GM18951 (cell line): ENCODE results near the gene KIAA1328.

Experiments
- POLR2A ChIP-seq: IDR thresholded peaks from 4 replicates; pipeline ENCODE4 v1.6.1; 2011; ENCODE audit warnings: mild to moderate bottlenecking; ENCODE audit not compliant: insufficient read length, insufficient read depth; ENCODE audit errors: extremely low read depth
- in situ Hi-C: fragments of 300-500 bp; cut with MboI; formaldehyde crosslinking; loops from one replicate; pipeline ENCODE4 v1.12.0; 2022; ENCODE audit warnings: low sequenced_read_pairs, mixed read lengths, inconsistent platforms; ENCODE audit not compliant: unreplicated experiment

The KIAA1328 gene

DNA sequence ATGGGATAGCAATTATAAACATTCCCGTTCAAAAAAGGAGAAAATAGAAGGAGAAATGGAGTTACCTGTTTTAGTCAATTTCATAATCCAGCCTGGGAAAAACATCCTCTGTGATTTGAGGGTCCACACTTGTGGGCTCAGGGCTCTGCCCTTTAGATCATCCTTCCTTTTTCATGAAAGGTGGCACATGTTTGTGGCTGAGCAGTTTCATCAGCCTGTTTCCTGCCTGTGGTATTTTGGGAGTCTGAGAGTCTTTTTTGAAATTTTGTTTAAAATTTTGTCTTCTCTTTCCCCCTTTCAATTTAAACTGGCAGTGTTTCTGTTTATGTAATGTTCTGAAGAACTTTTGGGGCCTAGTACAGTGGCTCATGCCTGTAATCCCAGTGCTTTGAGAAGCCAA is 84.0 kb downstream of the KIAA1328 start:
- no peak for TF ChIP-seq POLR2A
- in situ Hi-C loops = no loop called here

DNA sequence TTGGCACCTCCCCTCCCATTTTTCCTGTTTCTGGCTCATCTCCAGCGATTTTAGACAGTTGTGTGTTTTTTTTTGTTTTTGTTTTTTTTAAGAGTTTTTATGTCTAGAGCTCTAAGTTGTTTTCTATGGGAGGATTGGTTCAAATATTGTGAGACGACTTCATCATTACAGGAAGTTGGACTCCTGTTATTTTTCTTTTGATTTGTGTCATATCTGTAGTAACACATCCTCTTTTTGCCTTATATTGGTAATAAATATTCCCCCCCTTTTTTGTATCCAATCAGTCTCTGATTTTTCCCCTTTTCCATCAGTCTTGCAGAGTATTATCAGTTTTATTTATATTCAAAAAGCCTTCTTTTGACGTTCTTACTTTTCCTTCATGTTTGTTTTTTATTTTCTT is 89.0 kb downstream of the KIAA1328 start:
- TF ChIP-seq POLR2A = no peak
- in situ Hi-C loops = no loop called here

DNA sequence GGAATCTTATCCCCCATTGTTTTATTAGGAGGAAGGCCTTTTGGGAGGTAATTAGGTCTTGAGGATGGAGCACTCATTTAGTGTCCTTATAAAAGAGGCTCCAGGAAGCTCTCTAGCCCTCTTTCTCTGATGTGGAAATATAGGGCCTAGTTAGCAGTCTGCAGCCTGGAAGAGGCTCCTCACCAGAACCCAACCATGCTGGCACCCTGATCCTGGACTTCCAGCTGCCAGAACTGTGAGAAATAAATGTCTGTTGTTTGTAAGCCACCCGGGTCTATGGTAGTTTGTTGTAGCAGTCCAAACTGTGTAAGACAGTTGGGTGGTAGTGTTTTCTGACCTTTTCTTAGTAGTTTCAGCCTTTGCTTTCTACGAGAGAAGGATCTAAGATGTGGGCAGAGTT is 100.7 kb downstream of the KIAA1328 start:
- TF ChIP-seq POLR2A = no peak
- in situ Hi-C loops = no loop called here

DNA sequence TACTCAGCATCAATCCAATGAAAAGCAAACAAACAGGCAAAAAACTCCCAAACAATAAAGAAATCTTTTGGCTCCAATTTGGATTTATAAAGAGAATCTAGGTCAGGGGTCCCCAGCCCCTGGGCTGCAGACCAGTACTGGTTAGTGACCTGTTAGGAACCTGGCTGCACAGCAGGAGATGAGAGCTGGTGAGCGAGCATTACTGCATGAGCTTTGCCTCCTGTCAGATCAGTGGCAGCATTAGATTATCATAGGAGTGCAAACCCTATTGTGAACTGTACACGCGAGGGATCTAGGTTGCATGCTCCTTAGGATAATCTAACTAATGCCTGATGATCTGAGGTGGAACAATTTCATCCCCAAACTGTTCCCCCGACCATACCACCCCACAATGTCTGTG is 102.2 kb downstream of the KIAA1328 start:
- in situ Hi-C loops = no loop called here

DNA sequence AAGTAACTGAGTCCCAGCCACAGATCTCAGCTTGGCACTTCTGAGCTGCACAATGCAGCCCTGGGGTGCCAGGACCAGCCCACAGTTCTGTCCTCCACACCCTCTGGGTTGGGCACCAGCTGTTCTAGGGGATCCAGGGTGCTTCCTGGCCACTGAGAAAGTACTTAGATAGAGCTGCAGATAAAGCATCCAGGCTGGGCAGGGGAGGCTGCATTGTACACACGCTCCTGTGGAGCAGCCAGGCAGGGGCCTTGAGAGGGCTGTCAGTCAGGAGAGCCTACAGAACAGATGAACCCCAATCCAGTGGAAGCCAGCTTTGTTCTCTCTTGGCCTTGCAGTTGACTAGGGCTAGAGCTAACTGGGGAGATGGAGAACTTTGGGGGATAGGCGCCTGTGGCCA is 104.6 kb downstream of the KIAA1328 start:
- in situ Hi-C loops = no loop called here
- TF ChIP-seq POLR2A = no peak

More for the DNA sequence above, 102.2 kb downstream of the KIAA1328 start:
- TF ChIP-seq POLR2A = no peak

DNA sequence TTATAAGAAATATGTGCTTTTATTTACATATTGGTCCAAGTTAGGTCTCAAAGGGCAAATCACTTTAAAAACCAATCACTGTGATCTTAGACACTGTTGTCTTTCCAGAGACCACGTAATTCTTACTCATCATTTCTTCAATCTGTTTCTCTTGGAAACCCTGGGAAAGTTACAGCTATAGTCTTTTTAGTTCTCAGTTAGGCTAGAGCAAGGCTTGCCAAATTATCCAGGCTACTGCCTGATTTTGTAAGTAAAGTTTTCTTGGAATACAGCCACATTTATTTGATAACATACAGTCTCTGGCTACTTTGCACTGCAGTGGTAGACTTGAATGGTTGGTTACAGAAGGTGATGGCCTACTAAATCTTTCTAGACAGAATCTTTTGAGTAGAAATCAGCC is 106.0 kb downstream of the KIAA1328 start:
- no peak for TF ChIP-seq POLR2A
- in situ Hi-C loops = no loop called here

DNA sequence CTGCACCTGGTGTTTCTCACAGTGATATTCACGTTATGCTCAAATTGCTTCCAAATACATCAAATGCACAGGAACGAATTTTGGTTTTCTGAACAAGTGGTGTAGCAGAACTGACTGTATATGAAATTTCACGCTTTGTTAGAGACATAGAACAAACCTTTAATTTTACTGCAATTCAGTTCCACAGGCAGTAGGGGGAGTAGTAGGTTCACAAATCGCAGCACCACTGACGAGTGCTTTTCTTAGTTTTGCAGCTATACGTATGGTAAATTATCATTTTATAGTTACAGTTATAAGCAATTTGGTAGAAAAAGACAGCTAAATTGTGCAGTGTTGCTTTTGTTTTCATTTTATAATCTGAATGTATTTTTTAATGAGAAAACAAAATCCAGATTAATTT is 113.3 kb downstream of the KIAA1328 start:
- TF ChIP-seq POLR2A = no peak
- in situ Hi-C loops = no loop called here

DNA sequence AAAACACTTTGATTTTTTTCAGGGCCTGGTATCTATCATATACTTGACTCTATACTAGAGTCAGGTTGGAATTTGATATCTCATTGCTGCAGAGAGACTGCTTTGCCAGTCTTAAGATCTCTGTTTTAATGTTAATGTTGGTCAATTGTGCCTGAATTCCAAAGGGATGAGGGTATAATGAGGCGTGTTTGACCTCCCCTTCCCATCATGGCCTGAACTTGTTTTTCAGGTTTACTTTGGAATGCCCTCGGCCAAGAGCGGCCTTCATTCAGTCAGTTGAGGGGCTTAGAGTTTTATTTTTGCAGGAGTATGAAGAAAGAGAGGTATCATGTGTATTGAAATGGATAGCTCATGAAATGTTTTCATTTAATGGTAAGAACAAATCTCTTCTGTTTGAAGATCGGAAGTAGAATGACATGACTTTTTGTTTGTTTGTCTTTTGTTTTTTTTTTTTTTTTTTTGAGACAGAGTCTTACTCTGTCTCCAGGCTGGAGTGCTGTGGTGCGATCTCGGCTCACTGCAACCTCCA is 119.0 kb downstream of the KIAA1328 start:
- TF ChIP-seq POLR2A = no peak
- in situ Hi-C loops = no loop called here

DNA sequence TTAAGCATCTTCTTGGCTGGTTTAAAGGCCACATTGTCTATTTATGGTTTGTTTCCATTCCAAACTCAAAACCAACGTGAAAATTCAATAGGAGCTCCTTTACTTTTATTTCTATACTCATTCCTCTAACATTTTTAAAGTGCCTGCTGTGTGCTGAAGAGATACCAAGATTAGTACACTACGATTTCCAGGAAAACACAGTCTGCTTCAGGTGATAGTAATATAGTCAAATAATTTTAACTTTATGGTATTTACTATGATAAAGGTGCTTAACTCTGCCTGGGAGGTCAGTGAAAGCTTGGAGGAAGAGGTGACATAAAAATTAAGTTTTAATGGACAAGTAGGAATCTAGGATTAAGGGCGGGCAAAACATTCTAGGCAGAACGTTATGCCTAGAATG is 121.4 kb downstream of the KIAA1328 start:
- in situ Hi-C loops = no loop called here
- no peak for TF ChIP-seq POLR2A

DNA sequence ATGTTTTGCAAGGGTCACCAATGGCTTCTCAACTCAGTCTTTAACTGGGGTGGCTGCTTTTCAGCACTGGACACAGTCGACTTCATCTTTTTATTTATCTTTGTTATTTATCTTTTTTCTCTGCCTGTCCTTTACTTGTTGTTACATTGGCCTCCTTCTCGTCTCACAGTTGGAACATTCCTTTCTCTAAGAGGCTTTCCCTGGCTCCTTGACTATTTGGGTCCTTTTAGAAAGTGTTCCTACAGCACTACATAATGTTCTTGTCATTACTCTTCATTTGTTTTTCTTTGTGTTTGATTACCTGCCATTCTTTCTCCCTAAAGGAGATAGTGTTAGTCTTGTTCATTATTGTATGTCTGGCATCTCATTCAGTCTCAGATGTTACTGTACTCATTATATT is 122.0 kb downstream of the KIAA1328 start:
- in situ Hi-C loops = no loop called here
- no peak for TF ChIP-seq POLR2A

DNA sequence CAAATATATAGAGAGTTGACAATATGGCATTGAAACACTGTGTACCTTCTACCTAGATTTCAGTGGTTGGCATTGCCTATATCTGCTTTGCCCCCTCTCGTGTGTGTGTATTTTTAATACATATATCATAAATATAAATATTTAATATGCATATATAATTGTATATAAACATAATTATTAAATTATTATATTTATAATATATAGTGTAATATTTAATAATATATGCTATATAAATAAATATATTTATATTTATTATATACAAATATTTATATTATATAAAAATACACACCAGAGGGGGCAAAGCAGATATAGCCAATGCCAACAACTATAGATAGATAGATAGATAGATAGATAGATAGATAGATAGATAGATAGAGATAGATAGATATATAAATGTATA is 124.1 kb downstream of the KIAA1328 start:
- in situ Hi-C loops = no loop called here
- no peak for TF ChIP-seq POLR2A

DNA sequence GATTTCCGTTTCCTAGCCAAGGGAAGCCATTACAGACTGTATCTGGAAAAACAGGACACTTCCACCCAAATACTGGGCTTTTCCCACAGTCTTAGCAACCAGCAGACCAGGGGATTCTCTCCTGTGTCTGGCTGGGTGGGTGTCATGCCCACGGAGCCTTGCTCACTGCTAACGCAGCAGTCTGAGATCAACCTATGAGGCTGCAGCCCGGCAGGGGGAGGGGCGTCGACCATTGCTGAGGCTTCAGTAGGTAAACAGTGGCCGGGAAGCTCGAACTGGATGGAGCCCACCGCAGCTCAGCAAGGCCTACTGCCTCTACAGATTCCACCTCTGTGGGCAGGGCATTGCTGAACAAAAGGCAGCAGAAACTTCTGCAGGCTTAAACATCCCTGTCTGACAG is 131.1 kb downstream of the KIAA1328 start:
- TF ChIP-seq POLR2A = no peak

DNA sequence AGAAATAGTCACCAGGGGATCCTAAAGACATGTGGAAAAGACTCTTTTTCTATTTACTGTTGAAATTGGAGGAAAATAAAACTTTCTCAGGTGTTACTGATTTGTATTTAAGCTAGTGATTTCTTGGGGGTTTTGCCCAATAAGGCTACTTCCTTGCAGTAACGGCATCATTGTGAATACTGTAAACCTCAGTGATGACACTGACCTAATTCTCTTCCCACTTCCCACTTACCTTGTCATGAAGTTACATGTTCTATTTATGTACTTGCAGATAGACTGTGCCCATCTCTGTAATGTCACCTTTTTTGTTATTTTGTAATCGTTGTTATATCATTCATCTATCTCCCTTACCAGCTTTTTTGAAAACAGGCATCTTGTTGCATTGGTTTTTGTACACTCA is 134.5 kb downstream of the KIAA1328 start:
- in situ Hi-C loops = no loop called here
- TF ChIP-seq POLR2A = no peak

More for the DNA sequence above, 131.1 kb downstream of the KIAA1328 start:
- in situ Hi-C loops = no loop called here

DNA sequence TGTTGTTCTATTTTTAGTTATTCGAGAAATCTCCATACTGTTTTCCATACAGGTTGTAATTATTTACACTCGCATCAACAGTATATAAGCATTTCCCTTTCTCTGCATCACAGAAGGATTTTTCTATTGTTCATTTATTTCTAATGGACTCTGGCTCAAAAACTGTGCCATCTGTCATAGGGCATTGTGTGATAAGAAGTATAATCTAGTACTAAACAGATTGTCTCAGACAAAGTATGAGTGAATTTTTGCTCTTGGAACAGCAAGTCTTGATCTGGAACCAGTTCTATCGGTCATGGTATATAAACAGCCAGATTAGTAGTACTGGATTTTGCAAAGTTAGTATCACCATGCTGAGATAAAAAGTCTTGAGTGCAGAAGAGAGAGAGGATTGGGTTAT is 145.8 kb downstream of the KIAA1328 start:
- TF ChIP-seq POLR2A = no peak

DNA sequence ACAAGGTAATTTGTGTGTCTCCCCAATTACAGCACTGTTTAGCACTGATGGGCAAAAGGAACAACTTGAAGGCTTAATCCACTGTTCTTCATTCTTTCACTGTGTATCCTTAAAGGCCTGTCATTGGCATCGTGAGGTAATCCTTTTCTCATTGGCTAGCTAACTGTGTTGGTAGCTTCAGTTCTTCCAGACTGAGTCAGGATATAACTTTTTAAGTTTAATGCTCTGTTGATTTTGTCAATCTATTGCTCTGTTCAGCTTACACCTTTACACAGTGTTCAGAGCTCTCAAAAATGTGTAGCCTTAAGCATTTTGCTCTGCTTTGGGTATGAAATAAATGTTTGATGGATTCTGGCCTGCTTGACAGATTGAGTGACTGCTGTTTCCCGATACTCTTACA is 148.2 kb downstream of the KIAA1328 start:
- TF ChIP-seq POLR2A = no peak
- in situ Hi-C loops = no loop called here

More for the DNA sequence above, 145.8 kb downstream of the KIAA1328 start:
- in situ Hi-C loops = no loop called here
